ENCODE data around the gene FAM221A. TPM values are rescaled to one million over a fixed set of nuclear protein-coding genes. Genes with fewer than 3 reads are reported as not detected.

The FAM221A gene
- total RNA-seq, 2 donors from 2014 or later: 11.1 to 18.5 TPM

GRCh38 chr7:23742051-23742450, 62.1 kb downstream of the FAM221A start:
- no peak overlapping the region for H3K9ac ChIP-seq (ENCODE audit: low read depth in 2 of 2, low read length in 2 of 2)
- H3K27me3 ChIP-seq: no peaks in the 10 kb centered on the region
- H3K4me1 ChIP-seq: no peaks in the 10 kb centered on the region
- H3K4me3 ChIP-seq: no peak overlapping the region
- TF ChIP-seq CTCF (IDR thresholded peaks at IDR 0.05): no peak
- no peak for DNase-seq
- intact Hi-C loops (cut with DNase I): no loop called here
- no peaks in the 10 kb centered on the region for H3K9me3 ChIP-seq
- no peak overlapping the region for H3K27ac ChIP-seq
- H3K36me3 ChIP-seq: no peaks in the 10 kb centered on the region

- H3K9me3 ChIP-seq: no peaks in the 10 kb centered on the region
- H3K27me3 ChIP-seq: no peaks in the 10 kb centered on the region
- H3K4me3 ChIP-seq: no peak overlapping the region
- intact Hi-C loops (cut with DNase I): no loop called here
- no peak overlapping the region for H3K27ac ChIP-seq
- H3K36me3 ChIP-seq: no peaks in the 10 kb centered on the region
- no peaks in the 10 kb centered on the region for H3K4me1 ChIP-seq
- H3K9ac ChIP-seq (ENCODE audit: low read depth in 2 of 2, low read length in 2 of 2): no peak overlapping the region
- no peak for DNase-seq
- TF ChIP-seq CTCF (IDR thresholded peaks at IDR 0.05): no peak
Observed at GRCh38 chr7:23743226-23743625, 63.2 kb downstream of the FAM221A start.

GRCh38 chr7:23746629-23747028, 66.6 kb downstream of the FAM221A start:
- intact Hi-C loops (cut with DNase I): no loop called here

GRCh38 chr7:23751852-23752251, 71.9 kb downstream of the FAM221A start:
- TF ChIP-seq CTCF (IDR thresholded peaks at IDR 0.05): no peak
- no peaks in the 10 kb centered on the region for H3K4me1 ChIP-seq
- no peak overlapping the region for H3K9ac ChIP-seq (ENCODE audit: low read depth in 2 of 2, low read length in 2 of 2)
- H3K27me3 ChIP-seq: no peaks in the 10 kb centered on the region
- no peak overlapping the region for H3K4me3 ChIP-seq
- no peak overlapping the region for H3K27ac ChIP-seq
- no peaks in the 10 kb centered on the region for H3K9me3 ChIP-seq
- intact Hi-C loops (cut with DNase I): no loop called here
- DNase-seq: no peak
- H3K36me3 ChIP-seq: no peaks in the 10 kb centered on the region

More at GRCh38 chr7:23746629-23747028, 66.6 kb downstream of the FAM221A start:
- DNase-seq: no peak
- TF ChIP-seq CTCF (IDR thresholded peaks at IDR 0.05): no peak
- Histone ChIP-seq H3K4me3 (no peak overlapping the region), H3K27me3 (no peaks in the 10 kb centered on the region), H3K4me1 (no peaks in the 10 kb centered on the region), H3K36me3 (no peaks in the 10 kb centered on the region), H3K9me3 (no peaks in the 10 kb centered on the region), H3K9ac (ENCODE audit: low read depth in 2 of 2, low read length in 2 of 2) (no peak overlapping the region), H3K27ac (no peak overlapping the region)

Other genes starting within 250 kb of the FAM221A start
- 1 to 10 TPM in 1 of 2 donors, under 1 TPM in 1; 0.24 to 1.2 TPM for gene IGF2BP3, start 209.7 kb upstream of the FAM221A start, total RNA-seq
- gene TRA2A, start 148.2 kb upstream of the FAM221A start, total RNA-seq: 10 to 100 TPM; 73.2 to 83.3 TPM
- 10 to 100 TPM in 1 of 2 donors, 1 to 10 TPM in 1; 7.6 to 10.6 TPM for gene CCDC126, start 82.8 kb upstream of the FAM221A start, total RNA-seq
- under 1 TPM; 0.77 to 0.96 TPM for gene STK31, start 30.0 kb downstream of the FAM221A start, total RNA-seq

Data from colonic mucosa (tissue), 4 donors.